HepG2 (cell line): ENCODE data around the gene PTCD1. TPM values are rescaled to one million over a fixed set of nuclear protein-coding genes. Genes with fewer than 3 reads are reported as not detected.
A peak's percentile ranks its signal among the peaks of the same experiment; 100 is the strongest.

Source experiments
- CERS6 ChIP-seq: sonication (generic); formaldehyde crosslinking; IDR thresholded peaks from 2 replicates; pipeline ENCODE4 v1.5.0; 2020; ENCODE audit warnings: missing genetic modification reagents
- DNMT3B ChIP-seq: conservative IDR thresholded peaks from 2 replicates; pipeline ENCODE4 v1.6.1; 2016; ENCODE audit warnings: missing biosample characterization, control low read depth
- HNF1A ChIP-seq, 2 experiments: sonication (generic) in 1 of 2; formaldehyde crosslinking in 1 of 2; IDR thresholded peaks; 2 replicates each; pipeline versions ENCODE4 v1.4.0 to v1.6.1; 2016 to 2020; ENCODE audit warnings: borderline replicate concordance in 1 of 2, low read depth in 1 of 2, mild to moderate bottlenecking in 1 of 2, missing genetic modification reagents in 1 of 2
- HNRNPK ChIP-seq: fragments of 200-400 bp; formaldehyde crosslinking; IDR thresholded peaks from 2 replicates; pipeline ENCODE4 v1.6.1; 2018; ENCODE audit warnings: low read length, low read depth, moderate library complexity, mild to moderate bottlenecking; ENCODE audit not compliant: poor library complexity, severe bottlenecking
- JUNB ChIP-seq: sonication (generic); formaldehyde crosslinking; IDR thresholded peaks from 2 replicates; pipeline ENCODE4 v1.8.0; 2022; ENCODE audit warnings: missing genetic modification reagents, mild to moderate bottlenecking, borderline replicate concordance
- KLF16 ChIP-seq, 2 experiments: sonication (generic) in 1 of 2; formaldehyde crosslinking in 1 of 2; IDR thresholded peaks; 2 replicates each; pipeline versions ENCODE4 v1.6.1 to v1.8.0; 2016 to 2023; ENCODE audit warnings: missing genetic modification reagents in 2 of 2, missing compliant biosample characterization in 1 of 2
- MTA1 ChIP-seq: sonication (generic); formaldehyde crosslinking; IDR thresholded peaks from 2 replicates; pipeline ENCODE4 v1.4.0; 2020; ENCODE audit warnings: missing genetic modification reagents, mild to moderate bottlenecking, borderline replicate concordance
- REXO4 ChIP-seq: sonication (generic); formaldehyde crosslinking; IDR thresholded peaks from 2 replicates; pipeline ENCODE4 v1.8.0; 2022; ENCODE audit warnings: missing genetic modification reagents, mild to moderate bottlenecking, borderline replicate concordance
- XRCC5 ChIP-seq: fragments of 200-400 bp; formaldehyde crosslinking; optimal IDR thresholded peaks from 2 replicates; pipeline ENCODE3; 2017; ENCODE audit warnings: mild to moderate bottlenecking, low read length
- ZNF746 ChIP-seq: sonication (generic); formaldehyde crosslinking; IDR thresholded peaks from 2 replicates; pipeline ENCODE4 v1.8.0; 2022; ENCODE audit warnings: mild to moderate bottlenecking, missing genetic modification reagents
- ZNF776 ChIP-seq: sonication (generic); formaldehyde crosslinking; IDR thresholded peaks from 2 replicates; pipeline ENCODE4 v1.4.0; 2020; ENCODE audit warnings: mild to moderate bottlenecking, missing genetic modification reagents
- ZSCAN22 ChIP-seq: sonication (generic); formaldehyde crosslinking; IDR thresholded peaks from 2 replicates; pipeline ENCODE4 v1.4.0; 2020; ENCODE audit warnings: mild to moderate bottlenecking, missing genetic modification reagents
- polyA plus RNA-seq, 8 experiments: library from polyadenylated mRNA; depleted of rRNA in 3 of 8; stranded (reverse) in 7 of 8; unstranded in 1 of 8; fragments of >200 nt; fragmentation: Illumina TruSeq in 4 of 8; extraction: Trizol in 4 of 8; gene quantifications; 2 replicates each; pipeline versions ENCODE4 v1.2.1 to v1.2.3, GENCODE V29; 2011 to 2016; ENCODE audit warnings: low read depth in 4 of 8, missing spikeins in 1 of 8, mixed read lengths in 1 of 8; ENCODE audit not compliant: insufficient read depth in 1 of 8
- total RNA-seq, 5 experiments: library from RNA; depleted of rRNA; stranded (reverse); fragments of >200 nt; fragmentation: Illumina TruSeq; extraction: Trizol; gene quantifications; 2 replicates each; pipeline ENCODE4 v1.2.3, GENCODE V29; 2016; ENCODE audit warnings: low read depth in 1 of 5
- TF ChIP-seq, protein P1 (sequence below): sonication (generic); formaldehyde crosslinking; IDR thresholded peaks from 2 replicates; pipeline ENCODE4 v1.8.0; 2022; ENCODE audit warnings: mild to moderate bottlenecking, missing genetic modification reagents, borderline replicate concordance
- TF ChIP-seq, protein P2 (sequence below): IDR thresholded peaks from 2 replicates; pipeline ENCODE4 v1.4.0; 2020; ENCODE audit warnings: mild to moderate bottlenecking, missing genetic modification reagents
- TF ChIP-seq, protein P3 (sequence below): sonication (generic); formaldehyde crosslinking; IDR thresholded peaks from 2 replicates; pipeline ENCODE4 v1.9.0; 2021; ENCODE audit warnings: missing genetic modification reagents, borderline replicate concordance

The PTCD1 gene
- total and polyA plus RNA-seq, 2 of the 13 experiments (the other 11 are each of a cell fraction or from before 2014, with no cell fraction given): 3.0 to 8.4 TPM

- TF ChIP-seq, protein P1, sequence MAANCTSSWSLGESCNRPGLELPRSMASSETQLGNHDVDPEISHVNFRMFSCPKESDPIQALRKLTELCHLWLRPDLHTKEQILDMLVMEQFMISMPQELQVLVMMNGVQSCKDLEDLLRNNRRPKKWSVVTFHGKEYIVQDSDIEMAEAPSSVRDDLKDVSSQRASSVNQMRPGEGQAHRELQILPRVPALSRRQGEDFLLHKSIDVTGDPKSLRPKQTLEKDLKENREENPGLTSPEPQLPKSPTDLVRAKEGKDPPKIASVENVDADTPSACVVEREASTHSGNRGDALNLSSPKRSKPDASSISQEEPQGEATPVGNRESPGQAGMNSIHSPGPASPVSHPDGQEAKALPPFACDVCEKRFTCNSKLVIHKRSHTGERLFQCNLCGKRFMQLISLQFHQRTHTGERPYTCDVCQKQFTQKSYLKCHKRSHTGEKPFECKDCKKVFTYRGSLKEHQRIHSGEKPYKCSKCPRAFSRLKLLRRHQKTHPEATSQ: no peak
- TF ChIP-seq JUNB (CRISPR knock-in tag) (no peak), ZSCAN22 (CRISPR knock-in tag) (no peak), HNRNPK (no peak), HNF1A (IDR thresholded peaks at IDR 0.05; ENCODE audit: low read depth) (no peak), HNF1A (CRISPR knock-in tag; IDR thresholded peaks at IDR 0.05; ENCODE audit: borderline replicate concordance) (peak; percentile 37; the same call in 1 of the 2 replicates), MTA1 (0 out of 2 replicates have a peak, but pooled peaks have one; percentile 75), XRCC5 (peak; percentile 79), CERS6 (no peak), ZNF776 (CRISPR knock-in tag) (no peak), ZNF746 (no peak), KLF16 (CRISPR knock-in tag; IDR thresholded peaks at IDR 0.05) (peak in 1 of 2 experiments; percentile 77; a peak in 2 of 4 replicates), REXO4 (CRISPR knock-in tag) (no peak), DNMT3B (CRISPR knock-in tag) (no peak)
- TF ChIP-seq, protein P2, sequence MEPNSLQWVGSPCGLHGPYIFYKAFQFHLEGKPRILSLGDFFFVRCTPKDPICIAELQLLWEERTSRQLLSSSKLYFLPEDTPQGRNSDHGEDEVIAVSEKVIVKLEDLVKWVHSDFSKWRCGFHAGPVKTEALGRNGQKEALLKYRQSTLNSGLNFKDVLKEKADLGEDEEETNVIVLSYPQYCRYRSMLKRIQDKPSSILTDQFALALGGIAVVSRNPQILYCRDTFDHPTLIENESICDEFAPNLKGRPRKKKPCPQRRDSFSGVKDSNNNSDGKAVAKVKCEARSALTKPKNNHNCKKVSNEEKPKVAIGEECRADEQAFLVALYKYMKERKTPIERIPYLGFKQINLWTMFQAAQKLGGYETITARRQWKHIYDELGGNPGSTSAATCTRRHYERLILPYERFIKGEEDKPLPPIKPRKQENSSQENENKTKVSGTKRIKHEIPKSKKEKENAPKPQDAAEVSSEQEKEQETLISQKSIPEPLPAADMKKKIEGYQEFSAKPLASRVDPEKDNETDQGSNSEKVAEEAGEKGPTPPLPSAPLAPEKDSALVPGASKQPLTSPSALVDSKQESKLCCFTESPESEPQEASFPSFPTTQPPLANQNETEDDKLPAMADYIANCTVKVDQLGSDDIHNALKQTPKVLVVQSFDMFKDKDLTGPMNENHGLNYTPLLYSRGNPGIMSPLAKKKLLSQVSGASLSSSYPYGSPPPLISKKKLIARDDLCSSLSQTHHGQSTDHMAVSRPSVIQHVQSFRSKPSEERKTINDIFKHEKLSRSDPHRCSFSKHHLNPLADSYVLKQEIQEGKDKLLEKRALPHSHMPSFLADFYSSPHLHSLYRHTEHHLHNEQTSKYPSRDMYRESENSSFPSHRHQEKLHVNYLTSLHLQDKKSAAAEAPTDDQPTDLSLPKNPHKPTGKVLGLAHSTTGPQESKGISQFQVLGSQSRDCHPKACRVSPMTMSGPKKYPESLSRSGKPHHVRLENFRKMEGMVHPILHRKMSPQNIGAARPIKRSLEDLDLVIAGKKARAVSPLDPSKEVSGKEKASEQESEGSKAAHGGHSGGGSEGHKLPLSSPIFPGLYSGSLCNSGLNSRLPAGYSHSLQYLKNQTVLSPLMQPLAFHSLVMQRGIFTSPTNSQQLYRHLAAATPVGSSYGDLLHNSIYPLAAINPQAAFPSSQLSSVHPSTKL (CRISPR knock-in tag): peak; percentile 79
- TF ChIP-seq, protein P3, sequence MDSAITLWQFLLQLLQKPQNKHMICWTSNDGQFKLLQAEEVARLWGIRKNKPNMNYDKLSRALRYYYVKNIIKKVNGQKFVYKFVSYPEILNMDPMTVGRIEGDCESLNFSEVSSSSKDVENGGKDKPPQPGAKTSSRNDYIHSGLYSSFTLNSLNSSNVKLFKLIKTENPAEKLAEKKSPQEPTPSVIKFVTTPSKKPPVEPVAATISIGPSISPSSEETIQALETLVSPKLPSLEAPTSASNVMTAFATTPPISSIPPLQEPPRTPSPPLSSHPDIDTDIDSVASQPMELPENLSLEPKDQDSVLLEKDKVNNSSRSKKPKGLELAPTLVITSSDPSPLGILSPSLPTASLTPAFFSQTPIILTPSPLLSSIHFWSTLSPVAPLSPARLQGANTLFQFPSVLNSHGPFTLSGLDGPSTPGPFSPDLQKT (CRISPR knock-in tag): no peak
Observed at GRCh38 chr7:99372275-99373090, 66.1 kb downstream of the PTCD1 start (continued).
